HG03064 (cell line): ENCODE results near the gene UBE2M.
"Not testable (repeated sequence)": the region's sequence is repeated elsewhere in the genome, so short reads cannot be mapped to it uniquely, and the experiment has no call there.

Experiments used
- ATAC-seq: cut with Tn5 transposase; IDR thresholded peaks from one replicate; pipeline ENCODE4 v1.9.1; 2021; ENCODE audit warnings: low read depth; ENCODE audit not compliant: unreplicated experiment

Gene UBE2M

DNA sequence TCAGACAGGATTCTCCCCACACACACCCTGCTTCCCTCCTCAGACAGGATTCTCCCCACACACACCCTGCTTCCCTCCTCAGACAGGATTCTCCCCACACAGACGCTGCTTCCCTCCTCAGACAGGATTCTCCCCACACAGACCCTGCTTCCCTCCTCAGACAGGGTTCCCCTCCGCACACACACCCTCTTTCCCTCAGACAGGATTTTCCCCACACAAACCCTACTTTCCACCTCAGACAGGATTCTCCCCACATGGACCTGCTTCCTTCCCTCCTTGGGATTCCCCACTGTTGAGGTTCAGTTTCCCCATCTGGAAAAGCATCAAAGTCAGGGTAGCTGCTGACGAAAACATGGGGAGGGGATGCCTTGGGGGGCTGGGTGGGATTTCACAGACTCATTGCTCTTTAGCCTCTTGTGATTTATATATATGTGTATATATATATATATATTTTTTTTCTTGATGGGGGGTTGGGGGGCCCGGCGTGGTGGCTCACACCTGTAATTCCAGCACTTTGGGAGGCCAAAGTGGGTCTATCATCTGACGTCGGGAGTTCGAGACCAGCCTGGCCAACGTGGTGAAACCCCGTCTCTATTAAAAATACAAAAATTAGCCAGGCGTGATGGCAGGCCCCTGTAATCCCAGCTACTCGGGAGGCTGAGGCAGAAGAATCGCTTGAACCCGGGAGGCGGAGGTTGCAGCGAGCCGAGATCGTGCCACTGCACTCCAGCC lies 15.6 kb downstream of the UBE2M start:
- ATAC-seq, result not testable (repeated sequence)

DNA sequence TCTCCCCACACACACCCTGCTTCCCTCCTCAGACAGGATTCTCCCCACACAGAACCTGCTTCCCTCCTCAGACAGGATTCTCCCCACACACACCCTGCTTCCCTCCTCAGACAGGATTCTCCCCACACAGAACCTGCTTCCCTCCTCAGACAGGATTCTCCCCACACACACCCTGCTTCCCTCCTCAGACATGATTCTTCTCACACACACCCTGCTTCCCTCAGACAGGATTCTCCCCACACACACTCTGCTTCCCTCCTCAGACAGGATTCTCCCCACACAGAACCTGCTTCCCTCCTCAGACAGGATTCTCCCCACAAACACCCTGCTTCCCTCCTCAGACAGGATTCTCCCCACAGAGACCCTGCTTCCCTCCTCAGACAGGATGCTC lies 19.2 kb downstream of the UBE2M start:
- not testable (repeated sequence) for ATAC-seq

DNA sequence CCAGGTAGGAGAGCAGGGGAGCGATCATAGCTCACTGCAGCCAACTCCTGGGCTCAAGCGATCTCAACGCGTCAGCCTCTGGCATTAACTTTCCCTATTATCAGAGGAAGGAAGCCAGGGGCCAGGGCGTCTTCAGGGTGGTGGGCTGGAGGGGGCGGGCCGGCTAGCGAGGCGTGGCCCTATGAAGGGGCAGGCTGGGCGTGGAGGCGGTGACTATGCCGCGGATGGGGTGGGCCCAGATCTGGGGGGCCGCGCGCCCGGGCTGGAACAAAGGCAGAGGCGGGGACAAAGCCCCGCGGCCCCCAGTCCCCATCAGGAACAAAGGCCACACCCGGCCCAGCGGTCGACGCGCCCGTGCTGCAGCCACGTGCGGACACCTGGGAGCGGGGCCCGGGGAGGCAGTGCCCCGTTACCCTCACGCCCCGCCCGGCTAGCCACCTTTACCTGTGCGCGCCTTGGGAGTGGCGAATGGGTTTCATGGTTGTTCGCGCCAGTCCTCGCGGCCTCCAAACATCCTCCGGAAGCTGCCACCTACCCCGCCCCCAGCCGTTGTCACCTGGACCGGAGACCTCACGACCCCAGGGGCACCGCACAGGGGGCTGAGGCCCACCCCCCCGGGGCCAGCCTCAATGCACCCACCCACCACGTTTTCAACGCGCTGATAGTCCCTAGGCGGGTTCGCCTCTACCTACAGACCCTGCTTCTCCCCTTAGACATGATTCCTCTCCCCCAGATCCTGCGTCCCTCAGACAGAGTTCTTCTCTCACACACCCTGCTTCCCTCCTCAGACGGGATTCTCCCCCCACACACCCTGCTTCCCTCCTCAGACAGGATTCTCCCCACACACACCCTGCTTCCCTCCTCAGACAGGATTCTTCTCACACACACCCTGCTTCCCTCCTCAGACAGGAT lies 19.9 kb downstream of the UBE2M start:
- ATAC-seq, result no peak

DNA sequence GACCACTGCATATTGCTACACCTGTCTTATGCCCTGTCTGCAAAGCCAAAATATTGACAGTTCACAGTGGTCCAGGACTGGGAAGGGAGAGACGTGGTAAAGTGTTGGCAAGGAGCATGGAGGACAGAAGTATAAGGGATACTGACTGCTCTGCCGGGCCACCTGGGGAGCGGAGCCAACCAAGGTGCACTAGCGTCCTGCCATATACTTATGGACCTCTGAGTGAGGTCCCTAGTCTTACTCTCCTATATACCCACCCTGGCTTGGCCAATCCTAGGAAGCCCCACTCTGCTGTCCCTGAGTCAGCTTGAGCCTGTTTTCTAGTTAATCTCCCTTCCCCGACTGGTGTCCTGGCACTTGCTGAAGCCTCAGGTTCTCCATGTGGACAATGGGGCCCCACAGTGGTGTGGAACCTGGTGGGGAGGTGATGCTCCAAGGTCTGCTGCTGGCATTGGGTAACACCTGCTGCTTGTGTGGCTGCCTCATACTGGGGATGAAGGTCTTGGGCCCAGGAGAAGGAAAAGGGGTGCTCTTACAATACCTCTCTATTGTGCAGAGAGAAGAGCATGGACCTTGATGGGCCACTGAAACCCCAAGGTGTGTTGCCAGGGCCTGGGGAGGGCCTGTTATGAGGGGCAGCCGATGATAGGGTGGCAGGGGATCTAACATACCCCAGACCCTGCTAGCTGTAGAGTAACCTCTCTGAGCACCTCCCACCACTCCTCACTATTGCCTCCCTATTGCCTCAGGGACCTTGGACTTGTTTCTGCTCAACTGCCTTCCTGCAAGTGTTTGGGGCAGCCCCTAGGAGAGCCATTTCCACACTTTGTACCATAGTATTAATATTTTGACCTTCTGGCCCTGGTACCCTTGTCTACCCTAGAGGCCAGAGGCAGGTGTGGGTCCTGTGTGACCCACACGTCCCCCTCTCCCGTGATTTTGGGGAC lies 21.3 kb downstream of the UBE2M start:
- no peak for ATAC-seq

DNA sequence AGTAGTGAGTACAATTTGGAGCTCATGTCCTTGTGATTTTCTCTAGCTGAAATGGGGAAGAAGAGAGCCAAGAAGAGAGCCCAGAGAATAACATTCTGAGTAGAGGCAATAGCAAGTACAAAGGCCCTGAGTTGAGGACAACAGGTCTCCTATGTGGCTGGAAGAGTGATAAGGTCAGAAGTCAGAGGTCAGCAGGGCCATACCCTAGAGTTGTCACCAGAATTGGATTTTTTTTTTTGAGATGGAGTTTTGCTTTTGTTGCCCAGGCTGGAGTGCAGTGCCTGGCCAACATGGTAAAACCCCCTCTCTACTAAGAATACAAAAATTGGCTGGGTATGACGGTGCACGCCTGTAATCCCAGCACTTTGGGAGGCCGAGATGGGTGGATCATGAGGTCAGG lies 22.6 kb downstream of the UBE2M start:
- no peak for ATAC-seq

DNA sequence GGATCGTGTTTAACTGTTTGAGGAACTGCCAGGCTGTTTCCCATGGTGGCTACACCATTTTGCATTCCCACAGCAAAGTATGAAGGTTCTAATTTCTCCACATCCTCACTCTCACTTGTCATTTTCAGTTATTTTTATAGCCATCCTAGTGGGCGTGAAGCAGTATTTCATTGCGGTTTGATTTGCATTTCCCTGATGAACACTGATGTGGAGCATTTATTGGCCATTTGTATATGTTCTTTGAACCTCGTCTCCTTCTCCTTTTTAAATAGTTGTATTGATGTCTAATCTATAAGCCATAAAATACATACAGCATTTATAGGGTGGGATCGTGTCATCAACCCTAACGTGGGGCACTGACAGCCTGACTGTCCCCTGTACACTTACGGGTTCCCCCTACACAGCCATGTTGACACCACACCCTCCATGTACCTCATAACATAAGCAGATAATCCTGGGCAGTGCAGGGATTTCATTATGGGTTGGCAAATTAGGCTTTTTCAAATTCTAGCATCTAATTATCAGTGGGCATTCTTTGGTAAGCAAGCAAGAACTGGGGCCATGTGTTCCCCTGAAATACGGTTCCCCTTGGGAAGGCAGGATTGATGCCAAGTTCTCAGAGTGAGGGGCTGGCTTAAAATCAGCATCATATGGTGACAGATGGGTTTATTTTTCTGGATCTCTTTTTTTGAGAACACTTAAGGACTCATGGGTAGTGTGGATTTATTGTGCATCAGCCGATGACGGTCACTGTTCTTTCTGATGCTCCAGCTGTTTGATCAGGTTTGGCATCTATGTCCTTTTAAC lies 27.2 kb downstream of the UBE2M start:
- no peak for ATAC-seq

DNA sequence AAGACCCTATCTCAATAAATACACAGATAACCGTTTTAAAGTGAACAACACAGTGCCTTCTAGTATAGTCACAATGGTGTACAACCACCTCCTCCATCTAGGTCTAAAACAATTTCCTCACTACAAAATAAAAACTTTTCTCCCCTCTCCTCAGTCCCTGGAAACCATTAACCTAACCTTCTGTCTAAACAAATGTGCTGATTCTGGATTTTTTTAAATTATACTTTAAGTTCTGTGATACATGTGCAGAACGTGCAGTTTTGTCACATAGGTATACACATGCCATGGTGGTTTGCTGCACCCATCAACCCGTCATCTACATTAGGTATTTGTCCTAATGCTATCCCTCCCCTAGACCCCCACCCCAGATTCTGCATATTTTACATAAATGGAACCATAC lies 29.0 kb downstream of the UBE2M start:
- ATAC-seq, result no peak

DNA sequence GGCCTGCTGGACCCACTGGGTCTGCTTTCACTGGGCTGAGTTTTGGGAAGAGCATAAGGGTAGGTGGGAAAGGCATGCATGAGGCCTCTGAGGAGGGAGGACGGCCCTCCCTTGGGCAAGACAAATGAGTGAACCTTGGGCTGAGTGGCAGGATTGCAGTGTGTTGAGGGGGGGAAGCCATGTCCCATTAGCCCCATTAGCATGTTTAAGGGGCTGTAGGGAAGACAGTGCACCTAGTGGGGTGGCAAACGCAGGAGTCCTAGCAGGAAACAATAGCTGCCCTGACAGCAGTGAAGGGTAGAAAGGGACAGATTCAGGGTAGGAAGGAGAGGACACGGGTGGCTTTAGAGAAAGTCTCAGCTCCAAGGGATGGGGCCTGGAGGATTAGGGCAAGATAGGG lies 35.7 kb downstream of the UBE2M start:
- ATAC-seq, result no peak

DNA sequence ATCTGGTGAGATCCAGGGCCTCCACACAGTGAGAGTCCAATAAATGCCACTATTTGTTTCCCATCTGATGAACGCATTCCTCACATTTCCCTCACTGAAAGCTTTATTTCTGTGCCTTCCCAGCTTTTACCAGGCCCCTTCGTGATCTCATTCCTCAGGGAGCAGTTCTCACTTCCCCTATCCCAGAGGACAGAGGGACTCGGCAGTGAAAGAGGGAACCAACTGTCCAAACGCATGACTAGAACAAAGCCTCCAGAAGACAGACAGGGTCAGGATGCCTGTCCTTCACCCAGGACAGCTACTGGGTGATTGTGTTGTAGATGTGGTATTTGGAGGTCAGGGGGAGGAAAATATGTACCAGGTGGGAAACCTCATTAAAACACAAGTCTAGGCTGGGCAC lies 36.8 kb downstream of the UBE2M start:
- no peak for ATAC-seq

DNA sequence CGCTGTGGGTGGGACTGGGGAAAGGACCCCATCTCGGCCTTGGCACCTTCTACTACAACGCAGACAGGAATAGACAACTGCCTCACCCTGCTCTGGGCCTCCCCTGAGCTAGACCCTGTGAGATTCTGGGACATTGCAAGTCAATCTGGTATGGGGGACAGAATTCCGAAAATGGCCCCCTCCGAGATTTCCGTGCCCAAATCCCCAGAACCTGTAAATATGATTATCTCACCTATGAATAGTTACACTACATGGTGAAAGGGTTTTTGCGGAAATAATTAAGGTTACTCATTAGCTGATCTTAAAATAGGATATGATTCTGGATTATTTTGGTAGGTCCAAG lies 38.2 kb downstream of the UBE2M start:
- ATAC-seq, result no peak

DNA sequence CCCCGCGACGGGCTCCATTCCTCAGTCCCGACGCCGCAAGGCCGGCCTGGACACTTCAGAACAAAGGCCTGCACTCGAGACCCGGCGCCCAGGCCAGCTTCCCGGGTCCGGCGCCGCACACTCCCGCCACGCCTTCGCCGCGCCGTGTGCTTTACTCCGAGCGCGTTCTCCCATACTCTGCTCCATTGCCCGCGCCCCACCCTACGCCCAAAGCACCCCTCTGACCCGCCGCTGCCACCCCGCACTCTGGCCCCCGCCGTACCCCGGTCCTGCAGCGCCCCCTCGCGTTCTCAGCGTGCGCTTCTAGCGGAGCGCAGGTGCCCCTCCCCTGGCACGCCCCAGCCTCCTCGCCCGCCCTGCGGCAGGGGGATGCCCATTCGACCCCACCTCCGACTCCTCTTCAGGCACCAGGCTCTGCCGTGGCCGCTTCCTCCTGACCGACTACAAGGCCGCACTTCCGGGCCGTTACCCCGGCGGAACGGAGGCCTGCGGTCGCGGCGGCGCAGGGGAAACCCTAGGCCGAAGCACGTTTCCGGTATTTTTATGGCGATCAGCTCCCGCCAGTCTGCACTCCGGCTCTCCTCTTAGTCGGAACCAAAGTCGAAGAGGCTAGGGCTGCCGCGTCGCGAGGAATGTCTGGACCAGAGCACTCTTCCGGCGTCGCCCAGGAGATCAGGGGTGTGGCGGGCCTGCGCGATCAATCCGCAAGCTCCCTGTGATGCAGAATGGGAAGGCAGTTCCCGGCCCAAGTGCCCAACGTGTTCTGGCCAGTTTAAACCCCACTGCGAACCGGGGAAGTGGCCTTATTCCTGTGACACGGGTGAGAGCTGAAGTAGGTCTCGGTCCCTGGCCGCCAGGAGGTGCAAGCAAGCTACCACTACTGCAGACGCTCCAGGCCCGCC lies 38.8 kb downstream of the UBE2M start, which contains the start of gene ZBTB45:
Gene ZBTB45 (minus strand): TSS at position 456 of the 902 bp plus-strand sequence. CDS start 2,137 bp downstream, outside the sequence.
- peak; percentile 68 for ATAC-seq

DNA sequence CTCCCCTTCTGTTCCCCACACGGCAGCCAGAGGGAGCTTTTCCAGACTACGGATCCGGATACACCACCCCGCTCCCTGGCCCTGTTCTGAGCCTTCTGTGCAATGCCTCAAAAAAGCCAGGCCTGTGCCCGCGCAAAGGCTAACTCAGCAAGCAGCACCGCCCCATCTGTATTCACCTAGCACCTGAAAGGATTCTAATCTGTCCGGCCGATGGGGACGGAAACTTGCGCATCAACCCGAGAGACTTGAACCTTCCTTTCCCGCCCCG lies 39.4 kb downstream of the UBE2M start:
- ATAC-seq, result no peak

DNA sequence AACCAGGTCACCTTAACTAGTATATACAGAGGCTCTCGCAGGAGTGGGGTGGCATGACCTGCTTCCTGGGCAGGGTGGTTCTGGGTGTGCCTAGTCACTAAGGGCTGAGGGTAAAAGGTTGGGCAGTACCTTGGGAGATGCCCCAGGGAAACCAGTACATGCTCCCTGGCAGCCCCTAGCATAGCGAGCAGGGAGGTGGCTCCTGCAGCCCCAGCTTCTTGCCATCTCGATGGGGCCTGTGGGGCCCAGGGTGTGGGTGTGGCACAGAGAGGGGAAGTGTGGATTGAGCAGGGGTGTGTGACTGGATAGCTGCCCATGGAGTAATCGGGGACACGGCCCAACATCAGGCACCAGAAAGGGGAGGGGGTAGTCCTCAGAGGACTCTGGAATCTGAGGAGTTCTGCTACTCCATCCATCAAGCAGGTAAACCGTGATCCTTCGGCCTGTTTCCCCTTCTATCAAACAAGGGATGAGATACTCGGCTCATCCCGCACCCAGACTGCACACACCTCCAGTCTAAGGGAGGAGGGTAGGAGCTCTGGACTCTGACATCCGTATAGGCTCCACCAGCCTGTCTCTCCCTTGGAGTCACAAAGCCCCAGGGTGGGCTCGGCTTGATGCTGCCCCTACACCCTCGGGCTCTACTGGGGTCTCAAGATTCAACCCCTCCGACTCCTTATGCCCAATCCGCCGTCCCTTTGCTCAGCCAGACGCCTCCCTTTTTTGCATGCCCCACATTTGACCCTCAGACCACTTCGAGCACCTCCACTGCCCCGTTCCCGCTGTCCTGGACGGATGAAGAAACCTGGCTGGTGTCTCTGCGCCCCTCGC lies 39.9 kb downstream of the UBE2M start:
- ATAC-seq, result no peak

DNA sequence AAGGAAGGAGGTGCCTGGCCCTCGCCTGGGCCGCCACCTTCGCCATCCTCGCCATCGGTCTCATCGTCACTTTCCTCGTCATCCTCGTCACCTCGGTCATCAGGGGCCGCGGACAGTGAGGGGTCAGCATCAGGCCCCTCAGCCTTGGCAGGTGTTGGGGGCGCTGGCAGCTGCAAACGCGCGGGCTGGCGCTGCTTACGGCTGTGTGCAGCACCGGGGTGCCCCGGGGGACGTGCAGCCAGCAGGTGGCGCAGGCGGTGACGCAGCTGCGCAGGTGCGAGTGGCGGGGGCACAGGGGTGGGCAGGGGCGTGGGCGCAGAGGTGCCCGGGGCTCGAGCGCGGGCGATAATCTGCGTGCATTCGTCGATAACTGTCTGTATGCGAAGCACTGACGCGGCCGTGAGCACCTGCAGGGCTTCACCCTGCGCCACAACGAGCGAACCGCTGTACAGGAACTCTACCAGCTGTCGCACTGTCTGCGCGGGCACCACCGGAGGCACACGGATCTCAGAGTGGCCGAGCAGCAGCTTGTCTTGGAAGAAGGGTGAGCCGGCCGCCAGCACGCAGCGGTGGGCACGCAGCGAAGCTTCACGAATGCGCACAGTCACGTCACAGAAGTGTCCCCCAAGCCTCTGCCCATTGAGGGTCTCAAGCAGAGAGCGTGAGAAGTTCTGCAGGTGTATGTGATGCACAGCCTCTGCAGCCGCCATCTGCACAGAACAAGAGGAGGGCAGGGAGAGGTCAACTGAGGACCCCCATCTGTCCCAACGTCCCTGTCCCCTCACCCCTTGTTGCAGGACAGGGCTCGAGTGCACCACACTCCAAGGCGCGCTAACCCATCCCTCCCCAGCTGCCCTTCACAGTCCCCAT lies 41.2 kb downstream of the UBE2M start:
- ATAC-seq, result no peak

DNA sequence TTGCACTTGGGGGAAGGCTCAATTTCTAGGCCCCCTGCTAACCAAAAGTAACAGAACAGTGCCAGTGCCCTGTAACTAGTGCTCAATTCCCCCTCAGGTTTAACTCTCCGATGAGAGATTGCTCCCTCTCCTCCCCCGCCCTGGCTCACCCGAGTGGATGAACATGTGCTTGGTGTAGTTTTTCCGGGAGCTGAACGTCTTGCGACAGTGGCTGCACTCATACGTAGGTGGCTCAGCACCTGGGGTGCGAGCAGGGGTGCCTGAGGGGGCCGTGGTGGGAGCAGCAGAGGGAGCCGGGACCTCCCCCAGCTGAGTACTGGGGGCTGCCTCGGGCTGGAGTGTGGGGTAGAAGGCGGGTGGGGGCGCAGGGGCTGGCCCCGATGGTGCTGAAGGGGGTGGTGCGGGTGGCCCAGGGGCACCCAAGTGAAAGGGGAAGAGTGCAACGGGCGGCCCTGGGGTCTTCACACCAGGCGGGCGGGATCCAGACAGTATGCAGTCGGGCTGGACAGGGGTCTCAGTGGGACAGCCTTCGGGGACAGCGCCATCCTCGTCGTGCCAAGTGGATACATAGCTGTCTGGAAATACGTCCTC lies 42.1 kb downstream of the UBE2M start:
- no peak for ATAC-seq

DNA sequence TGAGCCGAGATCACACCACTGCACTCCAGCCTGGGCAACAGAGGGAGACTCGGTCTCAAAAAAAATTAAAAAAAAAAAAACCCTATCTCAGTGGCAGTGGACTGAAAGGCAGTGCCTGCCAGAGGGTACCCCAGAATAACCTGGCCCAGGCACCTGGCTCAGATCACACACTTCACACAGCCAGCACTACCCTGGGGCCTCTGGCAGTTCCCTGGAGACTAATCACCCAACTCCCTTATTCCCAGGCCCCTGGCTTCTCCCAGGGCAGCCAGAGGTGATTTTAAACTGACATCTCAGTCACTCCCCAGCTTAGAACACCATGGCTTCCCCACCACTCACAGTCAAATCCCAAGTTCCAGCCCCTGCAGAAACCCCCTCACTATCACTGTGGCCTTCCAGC lies 43.2 kb downstream of the UBE2M start:
- ATAC-seq, result no peak

DNA sequence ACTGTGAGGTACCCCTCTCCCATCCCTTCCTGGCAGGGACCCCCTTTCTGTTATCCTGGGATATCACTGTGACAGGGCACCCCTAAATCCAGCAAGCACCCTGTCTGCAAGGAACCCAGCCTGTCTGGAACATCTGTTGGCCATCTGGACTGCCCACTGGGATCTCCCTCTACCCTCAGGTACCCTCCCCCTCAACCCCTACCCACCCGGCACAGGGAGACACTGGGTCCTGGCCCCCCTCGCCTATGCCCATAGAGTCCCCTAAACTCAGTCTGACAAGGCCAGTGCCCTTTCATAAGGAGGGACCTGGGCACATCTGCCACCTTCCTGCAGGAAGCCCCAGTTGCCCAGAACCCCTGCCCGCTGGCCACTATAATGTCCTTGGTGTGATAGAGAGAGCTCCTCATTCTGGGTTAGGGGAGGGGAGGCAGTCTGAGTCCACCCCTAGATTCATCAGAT lies 43.8 kb downstream of the UBE2M start:
- ATAC-seq, result no peak
